Thyroid gland (tissue), 4 donors: ENCODE data around the gene ATP6V0D1.

Experiments used
- POLR2A ChIP-seq, 2 donors: fragments of 450-650 bp; IDR thresholded peaks; one replicate each; pipeline ENCODE4 v1.6.1; 2017; ENCODE audit warnings: antibody characterized with exemption in 2 of 2, mild to moderate bottlenecking in 2 of 2, moderate library complexity in 1 of 2
- TF ChIP-seq, protein P1 (sequence below), 6 experiments: fragments of 200-600 bp in 3 of 6; fragments of 450-650 bp in 3 of 6; sonication (generic) in 3 of 6; IDR thresholded peaks; one replicate each; pipeline ENCODE4 v1.5.1; 2016 to 2019; ENCODE audit warnings: antibody characterized with exemption in 6 of 6, mild to moderate bottlenecking in 2 of 6, inconsistent platforms in 1 of 6, moderate library complexity in 1 of 6

DNA sequence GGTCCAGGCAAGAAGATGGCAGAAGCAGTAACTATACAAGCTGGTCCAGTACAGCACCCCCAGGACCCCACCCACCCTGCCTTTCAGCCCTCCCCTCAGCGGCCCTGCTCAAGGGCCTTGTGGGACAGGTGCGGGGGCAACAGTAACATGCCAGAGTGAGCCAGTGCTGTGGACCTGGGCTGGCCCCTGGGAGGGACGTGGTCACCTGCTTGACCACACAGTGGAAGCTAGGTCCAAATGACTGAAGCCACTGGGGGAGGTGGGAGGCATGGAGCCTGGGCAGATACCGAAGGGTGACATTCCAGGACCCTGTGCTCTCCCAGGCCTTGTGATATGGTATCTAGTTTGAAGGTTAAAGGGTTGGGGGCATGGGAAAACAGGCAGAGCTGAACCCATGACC is 17.3 kb downstream of the ATP6V0D1 start:
- TF ChIP-seq, protein P1, sequence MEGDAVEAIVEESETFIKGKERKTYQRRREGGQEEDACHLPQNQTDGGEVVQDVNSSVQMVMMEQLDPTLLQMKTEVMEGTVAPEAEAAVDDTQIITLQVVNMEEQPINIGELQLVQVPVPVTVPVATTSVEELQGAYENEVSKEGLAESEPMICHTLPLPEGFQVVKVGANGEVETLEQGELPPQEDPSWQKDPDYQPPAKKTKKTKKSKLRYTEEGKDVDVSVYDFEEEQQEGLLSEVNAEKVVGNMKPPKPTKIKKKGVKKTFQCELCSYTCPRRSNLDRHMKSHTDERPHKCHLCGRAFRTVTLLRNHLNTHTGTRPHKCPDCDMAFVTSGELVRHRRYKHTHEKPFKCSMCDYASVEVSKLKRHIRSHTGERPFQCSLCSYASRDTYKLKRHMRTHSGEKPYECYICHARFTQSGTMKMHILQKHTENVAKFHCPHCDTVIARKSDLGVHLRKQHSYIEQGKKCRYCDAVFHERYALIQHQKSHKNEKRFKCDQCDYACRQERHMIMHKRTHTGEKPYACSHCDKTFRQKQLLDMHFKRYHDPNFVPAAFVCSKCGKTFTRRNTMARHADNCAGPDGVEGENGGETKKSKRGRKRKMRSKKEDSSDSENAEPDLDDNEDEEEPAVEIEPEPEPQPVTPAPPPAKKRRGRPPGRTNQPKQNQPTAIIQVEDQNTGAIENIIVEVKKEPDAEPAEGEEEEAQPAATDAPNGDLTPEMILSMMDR (IDR thresholded peaks at IDR 0.05), result no peak
- no peak for TF ChIP-seq POLR2A (IDR thresholded peaks at IDR 0.05)
